T-helper 1 cell (primary cell): Measurements from ENCODE around the gene EME1.

Experiments used
- DNase-seq, 5 donors: peaks; one replicate each; pipeline ENCODE4 v3.0.0-alpha.2; 2012 to 2020

The EME1 gene

DNA sequence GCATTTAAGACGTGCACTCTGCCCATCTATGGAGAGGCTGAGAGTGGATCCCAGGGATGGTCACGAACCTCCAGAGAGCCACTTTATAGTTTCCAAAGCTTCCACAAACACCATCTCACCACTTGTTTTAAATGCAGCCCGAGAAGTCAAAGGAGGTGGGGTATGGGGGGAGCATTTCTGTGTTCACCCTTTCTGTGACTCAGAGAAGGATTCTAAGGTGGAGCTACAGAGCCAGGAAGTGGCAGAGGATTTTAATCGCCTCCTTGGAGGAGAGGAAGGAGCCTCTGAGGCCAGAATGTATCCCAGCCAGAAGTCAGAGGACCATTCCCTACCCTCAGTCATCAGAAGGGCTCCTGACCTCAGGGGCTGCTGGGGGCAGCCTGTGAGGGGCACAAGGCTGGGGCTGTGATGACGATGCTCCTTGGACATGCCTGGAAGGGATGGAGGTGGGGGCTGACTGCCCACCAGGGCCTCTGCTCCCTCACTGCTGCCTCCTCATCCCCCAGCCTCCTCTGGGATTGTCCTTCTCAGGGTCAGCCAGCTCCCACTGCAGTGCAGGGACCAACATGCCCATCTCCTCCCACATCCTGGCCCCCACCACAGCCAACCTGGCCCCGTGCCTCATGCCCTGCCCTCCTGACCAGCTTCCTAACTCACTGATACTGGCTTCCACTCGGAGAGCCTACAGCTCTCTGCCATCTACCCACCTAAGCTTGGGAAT is 24.3 kb upstream of the EME1 start:
- no peak for DNase-seq

GRCh38 chr17:50349243-50349600 is 23.8 kb upstream of the EME1 start:
- no peak for DNase-seq

DNA sequence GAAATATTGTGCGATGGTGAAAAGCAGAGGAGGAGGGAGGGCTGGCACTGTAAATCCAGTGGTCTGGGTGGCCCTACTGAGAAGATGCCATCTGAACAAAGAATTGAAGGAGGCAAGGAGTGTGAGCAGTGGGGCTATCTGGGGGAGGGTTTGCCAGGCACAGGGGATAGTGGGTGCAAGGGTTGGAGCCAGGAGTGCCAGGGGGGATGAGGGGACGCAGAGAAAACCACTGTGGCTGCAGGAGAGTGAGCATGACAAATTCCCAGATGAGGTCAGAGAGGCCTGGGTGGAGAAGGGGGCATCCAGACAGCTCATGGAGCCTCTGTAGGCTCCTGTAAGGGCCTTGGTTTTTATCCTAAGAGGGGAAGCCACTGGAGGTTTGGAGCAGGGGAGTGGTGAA is 22.3 kb upstream of the EME1 start:
- no peak for DNase-seq

DNA sequence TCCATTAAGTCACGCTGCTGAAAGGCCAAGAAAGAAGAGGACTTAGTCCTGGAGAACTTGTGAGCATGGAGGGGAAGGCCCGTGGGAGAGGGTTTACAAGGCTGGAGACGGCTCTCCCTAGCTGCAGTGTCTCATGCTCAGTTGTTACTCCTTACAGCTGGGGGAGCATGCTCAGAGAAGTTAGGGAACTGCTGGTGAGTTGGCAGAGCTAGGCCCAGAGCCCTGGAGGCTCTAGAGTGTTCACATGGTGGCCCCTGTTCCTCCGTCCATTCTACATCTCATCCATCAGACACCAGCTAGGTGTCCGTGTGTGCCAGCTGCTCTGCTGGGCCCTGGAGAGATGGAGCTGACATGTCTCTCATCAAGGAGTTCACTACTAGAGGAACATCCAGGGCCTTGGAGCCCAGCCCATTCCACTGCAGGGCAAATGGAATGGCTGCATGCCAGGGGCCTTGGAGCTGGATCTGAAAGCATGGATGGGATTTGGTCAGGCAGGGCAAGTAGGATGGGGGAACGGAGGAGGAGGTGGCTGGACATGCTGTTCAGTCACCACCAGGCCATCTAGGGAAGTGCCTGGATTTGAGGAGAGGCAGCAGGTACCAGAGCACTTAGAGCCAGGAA is 20.8 kb upstream of the EME1 start:
- DNase-seq = no peak

GRCh38 chr17:50352693-50353599 is 20.1 kb upstream of the EME1 start:
- DNase-seq = no peak

DNA sequence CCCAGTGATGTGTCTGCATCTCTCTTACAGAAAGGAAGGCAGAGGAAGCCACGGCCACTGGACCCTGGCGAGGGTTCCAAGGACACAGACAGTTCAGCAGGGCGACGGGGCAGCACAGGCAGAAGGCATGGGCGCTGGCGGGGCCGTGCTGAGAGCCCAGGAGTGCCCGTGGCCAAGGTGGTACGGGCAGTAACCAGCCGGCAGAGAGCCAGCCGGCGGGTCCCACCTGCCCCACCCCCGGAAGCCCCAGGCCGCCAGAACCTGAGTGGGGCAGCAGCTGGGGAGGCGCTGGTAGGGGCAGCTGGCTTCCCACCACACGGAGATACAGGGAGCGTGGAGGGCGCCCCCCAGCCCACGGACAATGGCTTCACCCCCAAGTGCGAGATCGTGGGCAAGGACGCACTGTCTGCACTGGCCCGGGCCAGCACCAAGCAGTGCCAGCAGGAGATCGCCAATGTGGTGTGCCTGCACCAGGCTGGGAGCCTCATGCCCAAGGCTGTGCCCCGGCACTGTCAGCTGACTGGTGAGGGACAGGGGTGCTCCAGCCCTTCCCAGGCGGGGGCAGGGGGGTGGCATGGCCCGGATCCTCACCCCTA is 19.3 kb upstream of the EME1 start:
- no peak for DNase-seq

DNA sequence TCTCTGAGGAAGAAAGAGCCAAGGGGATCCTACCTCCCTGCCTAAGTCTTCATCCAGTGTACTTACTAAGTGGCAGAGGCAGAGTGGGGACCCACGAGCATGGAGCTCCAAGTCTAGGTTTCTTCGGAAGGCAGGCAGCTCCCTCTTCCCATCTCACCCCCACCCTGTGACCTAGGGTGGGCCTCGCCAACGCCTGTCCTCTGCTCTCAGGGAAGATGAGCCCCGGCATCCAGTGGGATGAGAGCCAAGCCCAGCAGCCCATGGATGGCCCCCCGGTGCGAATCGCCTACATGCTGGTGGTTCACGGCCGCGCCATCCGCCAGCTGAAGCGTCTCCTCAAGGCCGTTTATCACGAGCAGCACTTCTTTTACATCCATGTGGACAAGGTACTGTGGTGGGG is 18.8 kb upstream of the EME1 start:
- DNase-seq = no peak

DNA sequence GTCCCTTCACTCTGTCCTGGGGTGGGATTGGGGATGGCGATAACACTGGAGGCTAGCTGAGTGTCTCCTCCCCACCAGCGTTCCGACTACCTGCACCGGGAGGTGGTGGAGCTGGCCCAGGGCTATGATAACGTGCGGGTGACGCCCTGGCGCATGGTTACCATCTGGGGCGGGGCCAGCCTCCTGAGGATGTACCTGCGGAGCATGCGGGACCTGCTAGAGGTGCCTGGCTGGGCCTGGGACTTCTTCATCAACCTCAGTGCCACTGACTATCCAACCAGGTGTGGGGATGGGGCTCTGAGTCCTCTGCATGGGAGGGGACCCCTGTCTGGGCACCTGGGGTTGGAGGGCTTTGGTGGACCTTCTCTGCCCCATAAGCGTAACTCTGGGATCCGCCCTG is 18.3 kb upstream of the EME1 start:
- no peak for DNase-seq

GRCh38 chr17:50355336-50355700 is 17.7 kb upstream of the EME1 start:
- no peak for DNase-seq

DNA sequence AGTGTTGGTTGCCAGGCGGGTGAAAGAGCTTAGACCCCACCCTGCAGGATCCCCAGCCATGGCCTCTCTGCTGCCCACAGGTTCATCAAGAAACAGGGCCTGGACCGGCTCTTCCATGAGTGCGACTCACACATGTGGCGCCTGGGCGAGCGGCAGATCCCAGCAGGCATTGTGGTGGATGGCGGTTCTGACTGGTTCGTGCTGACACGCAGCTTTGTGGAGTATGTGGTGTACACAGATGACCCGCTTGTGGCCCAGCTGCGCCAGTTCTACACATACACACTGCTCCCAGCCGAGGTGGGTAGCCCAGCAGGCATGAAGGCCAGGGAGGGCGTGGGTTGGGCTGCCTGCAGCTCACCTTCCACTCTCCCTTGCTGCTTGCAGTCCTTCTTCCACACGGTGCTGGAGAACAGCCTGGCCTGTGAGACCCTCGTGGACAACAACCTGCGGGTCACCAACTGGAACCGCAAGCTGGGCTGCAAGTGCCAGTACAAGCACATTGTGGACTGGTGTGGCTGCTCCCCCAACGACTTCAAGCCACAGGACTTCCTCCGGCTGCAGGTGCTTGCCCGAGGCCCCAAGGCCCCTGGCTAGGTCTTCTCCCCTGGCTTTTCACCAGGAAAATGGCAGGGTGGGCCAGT is 17.2 kb upstream of the EME1 start:
- no peak for DNase-seq

DNA sequence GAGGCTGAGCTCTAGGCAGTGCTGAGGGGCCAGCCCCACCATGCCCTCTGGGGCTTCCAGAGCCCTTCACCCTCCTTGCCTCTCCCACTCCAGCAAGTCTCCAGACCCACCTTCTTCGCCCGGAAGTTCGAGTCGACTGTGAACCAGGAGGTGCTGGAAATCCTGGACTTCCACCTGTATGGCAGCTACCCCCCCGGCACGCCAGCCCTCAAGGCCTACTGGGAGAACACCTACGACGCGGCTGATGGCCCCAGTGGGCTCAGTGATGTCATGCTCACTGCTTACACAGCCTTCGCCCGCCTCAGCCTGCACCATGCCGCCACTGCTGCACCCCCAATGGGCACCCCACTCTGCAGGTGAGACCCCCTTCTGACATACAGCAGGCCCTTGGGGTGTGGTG is 16.6 kb upstream of the EME1 start:
- no peak for DNase-seq

DNA sequence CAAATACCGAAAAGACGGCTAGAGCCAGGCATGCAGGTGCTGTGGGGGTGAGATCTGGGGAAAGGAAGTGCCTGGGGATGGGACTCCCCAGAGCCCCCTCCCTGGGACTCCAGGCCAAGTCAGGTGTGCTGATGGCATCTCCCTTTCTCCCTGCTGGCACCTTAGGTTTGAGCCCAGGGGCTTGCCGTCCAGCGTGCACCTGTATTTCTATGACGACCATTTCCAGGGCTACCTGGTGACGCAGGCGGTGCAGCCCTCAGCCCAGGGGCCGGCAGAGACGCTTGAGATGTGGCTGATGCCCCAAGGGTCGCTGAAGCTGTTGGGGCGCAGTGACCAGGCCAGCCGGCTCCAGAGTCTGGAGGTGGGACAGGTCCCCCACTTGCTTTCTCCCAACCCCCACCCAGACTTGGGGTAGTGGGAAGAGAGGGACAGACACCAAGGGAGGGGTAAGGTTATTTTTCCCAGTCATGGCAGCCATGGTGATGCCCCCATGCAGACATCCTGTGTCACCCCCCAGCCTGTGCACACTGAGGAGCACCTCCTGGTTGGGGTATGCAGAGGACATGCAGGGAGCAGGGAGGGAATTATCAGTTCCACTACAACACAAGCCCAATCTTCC is 16.0 kb upstream of the EME1 start:
- DNase-seq = no peak

DNA sequence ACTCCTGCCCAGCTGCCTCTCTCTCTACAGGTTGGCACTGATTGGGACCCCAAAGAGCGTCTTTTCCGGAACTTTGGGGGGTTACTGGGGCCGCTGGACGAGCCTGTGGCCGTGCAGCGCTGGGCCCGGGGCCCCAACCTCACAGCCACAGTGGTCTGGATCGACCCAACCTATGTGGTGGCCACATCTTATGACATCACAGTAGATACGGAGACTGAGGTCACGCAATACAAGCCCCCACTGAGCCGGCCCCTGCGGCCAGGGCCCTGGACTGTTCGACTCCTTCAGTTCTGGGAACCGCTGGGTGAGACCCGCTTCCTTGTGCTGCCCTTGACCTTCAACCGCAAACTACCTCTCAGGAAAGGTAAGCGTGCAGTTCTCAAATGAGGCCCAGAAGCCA is 14.9 kb upstream of the EME1 start:
- DNase-seq = no peak

DNA sequence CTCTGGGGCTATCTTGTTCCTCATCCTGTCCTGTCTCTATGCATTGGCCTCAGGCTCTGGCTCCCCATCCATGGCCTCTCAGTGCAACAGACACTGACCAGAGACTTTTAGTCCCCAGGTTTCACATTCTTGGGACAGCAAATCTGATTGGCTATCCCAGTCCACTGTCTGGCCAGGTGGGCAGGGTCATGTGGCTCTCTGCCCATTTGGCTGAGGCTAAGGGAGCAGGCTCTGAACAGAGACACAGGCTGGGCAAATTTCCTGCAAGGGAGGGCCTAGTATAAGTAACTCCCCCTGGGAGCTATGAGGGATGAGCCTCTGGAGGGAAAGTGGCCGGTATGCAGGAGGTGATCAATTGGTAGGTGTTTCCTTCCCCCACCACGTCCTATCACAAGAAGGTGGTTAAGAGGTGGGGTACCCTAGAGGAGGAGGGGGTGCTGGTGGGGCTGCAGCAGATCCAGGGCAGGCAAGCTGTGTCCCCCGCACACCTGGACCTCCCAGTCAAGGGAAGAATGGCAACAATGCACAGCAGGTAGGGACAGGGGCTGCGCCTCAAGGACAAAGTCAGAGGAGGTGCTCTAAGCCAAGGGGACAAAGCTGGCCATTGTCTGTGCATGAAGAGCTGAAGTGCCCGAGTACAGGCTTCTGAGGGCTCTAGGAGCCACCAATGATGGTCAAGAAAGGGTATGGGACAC is 13.9 kb upstream of the EME1 start:
- no peak for DNase-seq

GRCh38 chr17:50359998-50360461 is 13.0 kb upstream of the EME1 start:
- no peak for DNase-seq

- DNase-seq = no peak
These were observed 12.4 kb upstream of the EME1 start for GRCh38 chr17:50360486-50361115.

DNA sequence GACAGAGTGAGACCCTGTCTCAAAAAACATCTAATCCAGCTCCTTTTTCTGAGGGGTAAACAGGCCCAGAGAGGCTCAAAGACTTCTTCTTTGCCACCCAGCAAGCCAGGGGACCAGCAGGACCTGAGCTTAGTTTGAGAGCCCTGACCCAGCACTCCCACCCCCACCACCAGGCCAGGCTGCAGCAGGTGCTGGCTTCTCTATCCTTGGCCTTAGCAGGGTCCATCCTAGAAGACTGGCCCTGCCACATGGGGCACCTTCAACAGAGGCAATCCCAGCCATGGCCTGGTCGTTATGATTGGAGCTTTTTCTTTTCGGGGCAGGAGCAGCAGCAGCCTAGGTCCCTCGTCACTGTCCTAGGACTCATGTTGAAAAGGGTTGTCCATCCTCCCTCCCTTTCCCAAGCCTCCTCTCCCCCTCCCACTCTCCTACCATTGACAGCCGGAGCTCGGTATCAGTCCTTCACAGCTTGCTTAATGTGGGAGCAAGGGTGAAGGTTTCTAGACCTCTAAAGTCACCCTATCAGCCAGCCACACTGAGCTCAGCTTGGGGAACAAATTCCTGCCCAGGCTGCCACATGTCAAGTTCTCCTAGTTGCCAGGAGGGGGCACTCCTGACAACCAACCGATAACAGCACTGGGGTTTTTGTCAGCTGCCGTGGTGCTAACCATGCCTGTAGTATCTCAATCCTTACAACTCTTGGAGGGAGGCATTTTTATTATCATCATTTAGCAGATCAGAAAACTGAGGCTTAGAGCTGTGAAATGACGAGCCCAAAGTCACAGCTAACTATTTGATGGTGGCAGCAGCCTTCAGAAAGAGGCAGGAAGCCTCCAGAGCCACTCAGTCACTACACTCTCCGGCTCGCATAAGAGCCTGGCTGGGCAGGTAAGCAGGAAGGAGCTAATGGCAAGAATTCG is 11.2 kb upstream of the EME1 start:
- peak in 4 of 5 donors; percentile 33 to 65 (median 46) for DNase-seq

DNA sequence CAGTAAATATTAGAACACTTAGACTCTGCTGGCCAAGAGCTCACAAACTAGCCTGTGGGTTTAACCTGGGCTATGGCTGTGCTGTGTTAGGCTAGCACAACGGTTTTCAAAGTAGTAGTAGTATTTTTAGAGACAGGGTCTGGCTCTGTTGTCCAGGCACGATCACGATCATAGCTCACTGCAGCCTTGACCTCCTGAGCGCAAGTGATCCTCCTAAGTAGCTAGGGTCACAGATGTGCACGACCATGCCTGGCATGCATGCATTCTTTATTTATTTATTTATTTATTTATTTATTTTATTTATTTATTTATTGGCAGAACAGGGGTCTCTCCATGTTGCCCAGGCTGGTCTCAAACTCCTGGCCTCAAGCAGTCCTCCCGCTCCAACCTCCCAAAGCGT is 10.4 kb upstream of the EME1 start:
- no peak for DNase-seq

GRCh38 chr17:50363217-50364060 is 9.6 kb upstream of the EME1 start:
- DNase-seq = no peak
